GM12873 (cell line): ENCODE data around the gene C16orf46.

Experiments
- TF ChIP-seq, protein P1 (sequence below): IDR thresholded peaks from 2 replicates; pipeline ENCODE4 v1.5.1; 2012; ENCODE audit warnings: low read depth, mild to moderate bottlenecking, moderate library complexity, low read length, control low read depth; ENCODE audit not compliant: insufficient read depth; ENCODE audit errors: missing control alignments

The C16orf46 gene

DNA sequence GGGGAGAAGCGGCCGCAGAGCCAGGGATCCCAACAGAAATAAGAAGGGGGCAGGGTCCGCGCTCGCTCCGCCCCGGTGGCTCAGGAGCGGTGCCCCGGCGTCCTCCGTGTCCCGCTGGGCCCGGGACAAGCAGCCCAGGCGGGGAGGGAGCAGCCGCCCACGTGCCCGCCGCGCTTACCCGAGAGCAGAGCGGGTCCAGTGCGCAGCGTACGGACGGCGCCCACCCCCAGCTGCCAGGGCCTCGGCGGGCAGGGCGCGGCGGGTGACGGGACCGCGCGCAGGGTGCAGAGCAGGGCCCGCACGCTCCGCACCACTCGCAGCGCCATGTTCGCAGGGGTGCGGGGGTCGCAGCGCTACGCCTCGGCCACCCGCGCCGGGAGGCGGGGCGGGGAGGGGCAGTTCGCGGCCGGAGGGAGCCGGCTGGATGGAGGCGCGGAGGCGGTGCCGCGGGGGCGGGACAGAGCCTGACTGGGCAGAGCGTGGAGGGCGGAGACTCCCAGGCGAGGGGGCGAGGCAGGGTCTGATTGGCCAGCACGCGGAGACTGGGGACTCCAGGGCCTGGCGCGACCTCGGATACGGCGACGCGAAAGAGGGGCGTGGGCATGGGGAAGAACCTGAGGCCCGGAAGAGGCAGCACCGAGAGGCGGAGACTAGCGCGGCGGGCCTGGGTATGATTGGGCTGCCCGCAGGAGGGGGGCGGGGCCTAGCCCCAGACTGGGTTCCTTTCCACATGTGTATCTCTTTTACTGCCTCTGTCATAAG lies 19.1 kb upstream of the C16orf46 start, which contains the start of gene GCSH:
TSS of gene GCSH (minus strand) at position 443 of the 762 bp plus-strand sequence. CDS start at position 326, 117 bp downstream.
- TF ChIP-seq, protein P1, sequence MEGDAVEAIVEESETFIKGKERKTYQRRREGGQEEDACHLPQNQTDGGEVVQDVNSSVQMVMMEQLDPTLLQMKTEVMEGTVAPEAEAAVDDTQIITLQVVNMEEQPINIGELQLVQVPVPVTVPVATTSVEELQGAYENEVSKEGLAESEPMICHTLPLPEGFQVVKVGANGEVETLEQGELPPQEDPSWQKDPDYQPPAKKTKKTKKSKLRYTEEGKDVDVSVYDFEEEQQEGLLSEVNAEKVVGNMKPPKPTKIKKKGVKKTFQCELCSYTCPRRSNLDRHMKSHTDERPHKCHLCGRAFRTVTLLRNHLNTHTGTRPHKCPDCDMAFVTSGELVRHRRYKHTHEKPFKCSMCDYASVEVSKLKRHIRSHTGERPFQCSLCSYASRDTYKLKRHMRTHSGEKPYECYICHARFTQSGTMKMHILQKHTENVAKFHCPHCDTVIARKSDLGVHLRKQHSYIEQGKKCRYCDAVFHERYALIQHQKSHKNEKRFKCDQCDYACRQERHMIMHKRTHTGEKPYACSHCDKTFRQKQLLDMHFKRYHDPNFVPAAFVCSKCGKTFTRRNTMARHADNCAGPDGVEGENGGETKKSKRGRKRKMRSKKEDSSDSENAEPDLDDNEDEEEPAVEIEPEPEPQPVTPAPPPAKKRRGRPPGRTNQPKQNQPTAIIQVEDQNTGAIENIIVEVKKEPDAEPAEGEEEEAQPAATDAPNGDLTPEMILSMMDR = no peak

DNA sequence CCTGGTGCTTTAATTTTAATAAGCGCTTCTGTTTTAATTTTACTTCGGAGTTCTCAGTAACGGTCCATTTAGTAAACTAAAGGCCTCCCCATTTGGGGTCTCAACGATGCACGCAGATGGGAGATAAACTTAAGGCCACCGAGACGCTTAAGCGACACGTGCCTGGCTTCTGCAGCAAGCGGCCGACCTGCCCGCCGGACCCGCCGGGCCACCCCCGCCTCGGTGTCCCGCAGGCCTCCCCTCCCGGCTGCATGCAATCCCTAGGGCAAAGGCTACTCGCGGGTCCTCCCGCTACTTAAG lies 18.6 kb upstream of the C16orf46 start:
- TF ChIP-seq, protein P1 = no peak

DNA sequence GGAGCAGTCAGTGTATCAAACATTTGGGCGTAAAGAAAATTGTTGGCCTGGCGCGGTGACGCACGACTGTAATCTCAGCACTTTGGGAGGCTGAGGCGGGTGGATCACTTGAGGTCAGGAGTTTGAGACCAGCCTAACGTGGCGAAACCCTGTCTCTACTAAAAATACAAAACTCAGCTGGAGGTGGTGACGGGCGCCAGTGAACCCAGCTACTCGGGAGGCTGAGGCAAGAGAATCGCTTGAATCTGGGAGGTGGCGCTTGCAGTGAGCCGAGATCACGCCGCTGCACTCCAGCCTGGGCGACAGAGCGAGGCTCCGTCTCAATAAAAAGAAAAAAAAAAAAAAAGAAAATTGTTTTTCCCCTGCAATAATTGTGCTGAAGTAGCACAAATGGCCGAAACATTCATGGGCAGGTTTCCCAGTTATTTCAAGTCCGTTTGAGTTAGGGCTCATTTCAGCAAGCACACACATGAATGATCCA lies 17.8 kb upstream of the C16orf46 start:
- TF ChIP-seq, protein P1 = no peak

DNA sequence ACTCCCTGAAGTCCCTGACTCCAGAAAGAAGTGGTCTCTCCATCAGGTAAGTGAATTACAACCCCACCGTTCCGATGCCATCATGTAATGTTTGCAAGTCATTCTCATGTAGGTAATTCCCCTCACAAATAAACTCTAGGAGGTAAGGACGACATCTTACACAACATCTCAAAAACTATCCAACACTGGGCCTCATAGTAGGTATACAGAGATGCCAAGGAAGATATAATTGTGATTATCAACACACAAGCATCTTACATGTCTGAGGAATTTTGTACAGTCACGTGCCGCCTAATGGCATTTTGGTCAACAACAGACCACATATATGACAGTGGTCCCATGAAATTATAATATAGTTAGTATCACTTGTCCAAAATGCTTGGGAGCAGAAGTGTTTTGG lies 11.8 kb upstream of the C16orf46 start:
- TF ChIP-seq, protein P1 = no peak

DNA sequence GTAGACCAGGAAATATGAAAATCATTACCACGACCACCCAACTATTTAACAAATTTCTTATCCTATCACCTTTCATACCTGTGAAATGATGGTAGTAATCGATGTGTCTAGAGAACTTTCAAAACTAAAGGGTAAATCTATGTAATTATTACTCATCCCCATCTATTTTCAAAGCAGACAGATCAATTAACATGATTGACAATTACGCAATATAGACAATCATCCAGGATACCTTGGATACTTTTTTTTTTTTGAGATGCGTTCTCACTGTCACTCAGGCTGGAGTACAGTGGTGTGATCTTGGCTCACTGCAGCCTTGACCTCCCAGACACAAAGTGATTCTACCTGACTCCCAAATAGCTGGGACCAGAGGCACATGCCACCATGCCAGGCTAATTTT lies 4.0 kb upstream of the C16orf46 start:
- TF ChIP-seq, protein P1 = no peak

DNA sequence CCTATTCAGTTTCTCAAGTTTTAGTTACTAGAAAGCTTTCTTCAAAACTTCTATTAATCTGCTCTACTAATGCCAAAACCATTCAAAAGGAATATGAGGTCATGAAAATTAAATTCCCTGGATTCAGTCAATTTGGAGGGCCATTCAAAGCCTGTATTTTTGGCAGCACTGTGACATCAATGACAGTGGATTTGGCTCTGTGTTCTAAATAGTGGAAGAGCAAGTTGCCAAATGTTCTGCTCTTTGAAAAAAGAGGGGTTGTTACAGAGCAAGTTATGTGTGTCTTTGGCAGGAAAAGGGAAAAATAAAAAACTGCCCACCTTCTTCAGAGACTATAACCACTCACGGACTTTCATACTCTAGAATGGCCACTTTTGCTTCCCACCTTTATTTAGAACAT lies 3.2 kb upstream of the C16orf46 start:
- TF ChIP-seq, protein P1 = no peak

DNA sequence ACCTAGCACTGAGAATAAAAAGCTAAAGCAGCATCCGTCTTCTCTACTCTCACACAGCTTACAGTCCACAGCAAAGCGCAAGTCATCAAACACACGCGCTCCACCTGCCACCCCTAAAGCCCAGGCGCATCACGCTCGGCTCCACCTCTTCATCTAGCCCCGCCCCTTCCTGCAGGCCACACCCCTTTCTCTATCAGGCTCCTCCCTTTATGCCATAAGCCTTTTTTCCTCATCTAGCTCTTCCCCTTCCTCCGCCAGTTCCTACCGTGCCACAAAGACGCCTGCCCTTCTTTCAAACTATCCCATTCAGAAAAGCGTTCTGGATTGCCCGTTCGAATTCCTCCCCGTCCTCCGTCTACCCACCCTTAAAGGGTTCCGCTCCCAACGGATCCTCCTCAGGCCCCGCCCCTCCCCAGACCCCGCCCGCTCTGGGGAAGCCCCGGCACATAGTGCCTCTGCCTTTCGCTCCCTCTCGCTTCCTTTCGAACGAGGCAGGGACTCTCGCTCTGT lies 417 bp downstream of the C16orf46 start:
- TF ChIP-seq, protein P1 = no peak
